ENCODE measurements around the gene CRYGD. TPM values are rescaled to one million over a fixed set of nuclear protein-coding genes. Genes with fewer than 3 reads are reported as not detected.

CRYGD gene
- total RNA-seq, 4 donors from 2014 or later: not detected

DNA sequence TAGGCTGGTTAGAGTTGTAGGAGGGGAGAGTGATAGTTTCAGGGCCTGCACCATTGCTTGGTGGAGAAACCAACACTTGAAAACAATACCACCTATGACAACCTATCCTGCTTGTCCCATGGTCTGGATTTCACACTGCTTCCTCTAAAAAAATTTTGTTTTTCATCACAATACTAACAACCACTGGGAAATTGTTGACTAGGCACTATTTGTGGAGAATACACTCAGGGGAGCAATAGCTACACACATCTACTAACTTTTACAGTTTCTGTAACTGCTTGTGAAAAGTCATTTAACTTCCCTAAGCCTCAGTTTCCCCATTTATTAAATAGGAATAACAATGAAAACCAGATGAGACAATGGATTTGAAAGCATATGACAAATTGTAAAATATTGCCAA is 25.8 kb upstream of the CRYGD start:
- TF ChIP-seq, protein P1, sequence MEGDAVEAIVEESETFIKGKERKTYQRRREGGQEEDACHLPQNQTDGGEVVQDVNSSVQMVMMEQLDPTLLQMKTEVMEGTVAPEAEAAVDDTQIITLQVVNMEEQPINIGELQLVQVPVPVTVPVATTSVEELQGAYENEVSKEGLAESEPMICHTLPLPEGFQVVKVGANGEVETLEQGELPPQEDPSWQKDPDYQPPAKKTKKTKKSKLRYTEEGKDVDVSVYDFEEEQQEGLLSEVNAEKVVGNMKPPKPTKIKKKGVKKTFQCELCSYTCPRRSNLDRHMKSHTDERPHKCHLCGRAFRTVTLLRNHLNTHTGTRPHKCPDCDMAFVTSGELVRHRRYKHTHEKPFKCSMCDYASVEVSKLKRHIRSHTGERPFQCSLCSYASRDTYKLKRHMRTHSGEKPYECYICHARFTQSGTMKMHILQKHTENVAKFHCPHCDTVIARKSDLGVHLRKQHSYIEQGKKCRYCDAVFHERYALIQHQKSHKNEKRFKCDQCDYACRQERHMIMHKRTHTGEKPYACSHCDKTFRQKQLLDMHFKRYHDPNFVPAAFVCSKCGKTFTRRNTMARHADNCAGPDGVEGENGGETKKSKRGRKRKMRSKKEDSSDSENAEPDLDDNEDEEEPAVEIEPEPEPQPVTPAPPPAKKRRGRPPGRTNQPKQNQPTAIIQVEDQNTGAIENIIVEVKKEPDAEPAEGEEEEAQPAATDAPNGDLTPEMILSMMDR (IDR thresholded peaks at IDR 0.05; ENCODE audit: low read depth): no peak

DNA sequence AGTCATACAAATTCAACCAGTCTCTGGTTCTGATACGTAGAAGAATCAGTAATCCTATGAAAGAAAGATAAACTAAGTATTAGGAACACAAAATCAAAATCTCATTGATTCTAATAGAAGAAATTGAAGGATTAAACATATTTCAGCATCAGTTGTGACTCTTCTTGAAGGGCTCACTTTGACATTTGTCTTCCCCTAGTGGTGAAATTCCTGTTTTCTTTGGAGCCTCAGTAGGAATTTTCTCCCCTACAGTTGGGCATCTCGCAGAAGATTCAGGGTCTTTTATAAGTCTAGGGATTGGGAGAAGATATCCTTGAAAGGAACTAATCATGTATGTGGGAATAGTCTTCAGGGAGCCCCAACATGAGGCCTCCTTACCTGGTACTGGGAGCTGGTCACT is 24.5 kb upstream of the CRYGD start:
- TF ChIP-seq, protein P1 (IDR thresholded peaks at IDR 0.05; ENCODE audit: low read depth): no peak

DNA sequence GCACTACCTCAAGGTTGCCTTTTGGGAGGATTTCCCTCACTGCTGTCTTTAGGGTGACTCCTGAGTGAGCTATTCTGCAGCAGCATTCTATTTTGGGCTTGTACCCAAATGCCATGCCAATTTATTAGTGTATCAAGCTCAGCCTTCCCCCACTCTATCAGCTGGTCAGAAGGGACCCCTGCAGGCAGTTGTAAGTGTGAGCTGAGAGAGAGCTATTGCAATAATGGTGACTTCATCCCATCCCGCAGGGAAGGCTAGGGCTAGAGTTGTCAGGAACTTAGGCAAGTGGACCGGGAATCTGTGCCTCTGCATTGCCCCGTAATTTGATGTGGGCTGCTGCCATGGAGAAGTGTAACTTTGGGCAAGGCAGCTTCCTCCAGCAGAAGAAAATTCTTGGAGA is 23.4 kb upstream of the CRYGD start:
- TF ChIP-seq, protein P1 (IDR thresholded peaks at IDR 0.05; ENCODE audit: low read depth): no peak

DNA sequence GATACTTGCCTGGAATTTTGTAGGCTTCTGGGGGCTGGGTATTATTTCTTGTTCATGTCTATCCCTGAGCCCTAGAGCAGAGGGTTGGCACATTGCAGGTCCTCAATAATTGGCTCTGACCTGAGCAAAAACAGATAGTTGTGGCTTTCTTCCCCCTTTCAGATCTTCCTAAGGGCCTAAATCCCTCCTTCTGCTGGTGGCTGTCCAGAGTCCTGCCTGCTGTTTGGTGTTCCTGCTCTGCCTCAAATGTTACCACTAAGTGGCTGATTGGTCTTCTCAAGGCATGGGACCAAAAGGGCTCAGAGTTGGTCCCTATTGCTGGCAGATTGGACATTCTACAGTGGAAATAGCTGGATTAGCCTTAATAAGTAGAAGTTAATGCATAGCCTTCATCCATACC is 22.7 kb upstream of the CRYGD start:
- TF ChIP-seq, protein P1 (IDR thresholded peaks at IDR 0.05; ENCODE audit: low read depth): no peak

DNA sequence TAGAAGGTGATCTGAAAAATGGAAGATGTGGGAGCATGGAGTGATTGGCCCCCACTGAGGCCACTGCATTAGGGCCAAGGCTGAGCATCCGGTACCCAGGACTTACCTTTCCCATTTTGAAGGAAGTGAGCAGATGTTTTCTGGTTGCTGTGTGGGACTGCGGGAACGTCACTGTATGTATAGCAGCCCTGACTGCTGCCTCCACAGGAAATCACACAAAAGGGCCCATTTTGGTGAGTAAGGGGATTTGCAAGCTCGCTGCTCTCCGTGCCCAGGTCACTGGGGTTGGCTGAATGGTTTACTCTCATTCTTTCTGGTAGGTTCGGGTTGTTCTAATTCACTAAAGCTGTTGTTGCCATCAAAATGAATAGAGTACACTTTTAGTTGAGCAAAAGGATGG is 21.7 kb upstream of the CRYGD start, which contains the start of gene CRYGB:
CRYGB (minus strand) TSS at position 153 of the 400 bp plus-strand sequence; CDS start at position 115, 38 bp downstream.
- TF ChIP-seq, protein P1 (IDR thresholded peaks at IDR 0.05; ENCODE audit: low read depth): no peak

DNA sequence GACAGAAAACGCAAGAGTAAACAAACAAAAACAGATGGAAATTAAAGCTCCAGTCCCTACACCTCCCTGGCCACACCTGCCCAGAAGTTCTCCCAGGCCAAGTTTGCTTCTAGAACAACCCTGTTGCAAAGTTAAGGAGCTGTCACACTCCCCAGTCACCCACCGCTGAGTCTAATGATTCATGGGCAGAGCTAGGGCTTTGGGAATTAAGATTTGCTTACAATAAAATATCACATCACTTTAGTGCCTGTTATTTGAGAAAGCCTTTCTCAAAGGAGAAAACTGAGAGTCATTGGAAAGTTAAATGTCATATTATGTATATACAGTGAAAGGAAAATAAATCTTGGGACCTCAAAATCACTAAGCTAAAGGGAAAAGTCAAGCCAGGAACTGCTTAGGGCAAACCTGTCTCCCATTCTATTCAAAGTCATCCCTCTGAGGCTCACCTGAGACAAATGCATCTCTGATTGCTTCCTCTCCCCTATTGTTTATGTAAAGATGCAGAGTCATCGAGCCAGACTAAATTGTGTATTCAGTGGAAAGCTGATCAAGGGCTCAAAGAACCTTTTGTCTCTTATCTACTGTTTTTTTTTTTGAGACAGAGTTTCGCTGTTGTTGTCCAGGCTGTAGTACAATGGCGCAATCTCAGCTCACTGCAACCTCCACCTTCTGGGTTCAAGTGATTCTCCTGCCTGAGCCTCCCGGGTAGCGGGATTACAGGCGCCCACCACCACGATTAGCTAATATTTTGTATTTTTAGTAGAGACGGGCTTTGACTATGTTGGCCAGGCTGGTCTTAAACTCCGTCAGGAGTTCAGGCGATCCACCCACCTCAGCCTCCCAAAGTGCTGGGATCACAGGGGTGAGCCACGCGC is 18.8 kb upstream of the CRYGD start:
- TF ChIP-seq, protein P1 (IDR thresholded peaks at IDR 0.05; ENCODE audit: low read depth): no peak

DNA sequence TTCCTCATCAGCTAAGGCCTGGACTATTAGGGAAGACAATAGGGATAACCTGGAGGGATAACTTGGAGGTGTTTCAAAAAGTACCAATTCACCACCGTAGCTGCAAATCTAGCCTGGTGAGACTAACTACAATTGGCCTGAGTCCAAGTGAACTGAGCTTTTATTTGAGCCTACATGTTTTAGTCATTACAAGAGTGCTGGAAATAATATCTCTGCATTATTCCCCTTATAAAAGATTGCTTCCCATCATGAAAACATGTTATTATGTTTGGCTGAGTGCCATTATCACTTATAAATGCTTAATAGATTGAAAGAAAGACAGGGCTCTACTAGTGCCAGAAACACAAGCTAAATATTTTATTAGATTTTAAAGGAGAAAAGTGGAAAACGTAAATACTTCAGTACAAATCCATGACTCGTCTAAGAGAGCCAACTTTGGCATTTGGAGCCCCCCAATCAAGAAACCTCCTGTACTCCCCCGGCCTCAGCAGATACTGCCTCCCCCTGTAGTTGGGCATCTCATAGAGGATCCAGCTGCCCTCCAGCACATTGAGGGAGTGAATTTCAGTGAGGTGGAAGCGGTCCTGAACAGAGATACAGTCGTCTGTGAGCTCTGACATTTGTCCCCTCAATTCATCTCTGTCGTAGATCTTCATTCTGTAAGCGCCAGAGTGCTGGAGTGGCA is 18.1 kb upstream of the CRYGD start:
- TF ChIP-seq, protein P1 (IDR thresholded peaks at IDR 0.05; ENCODE audit: low read depth): no peak

All from subcutaneous adipose tissue (tissue), 4 donors.